Caki2 (cell line): ENCODE data around the gene SAPCD2. TPM values are rescaled to one million over a fixed set of nuclear protein-coding genes. Genes with fewer than 3 reads are reported as not detected.

Source experiments
- DNase-seq: peaks from one replicate; pipeline ENCODE4 v3.0.0-alpha.2; 2015; ENCODE audit warnings: low read depth
- in situ Hi-C: cut with HindIII; loops from 2 replicates; pipeline ENCODE4 v1.10.0; 2016; ENCODE audit warnings: low sequenced_read_pairs, low pct_unique_long_range_greater_than_20kb, mixed read lengths
- total RNA-seq: library from RNA; depleted of rRNA; stranded (reverse); fragments of >200 nt; shearing (Covaris generic); gene quantifications from 2 replicates; pipeline ENCODE4 v1.2.3, GENCODE V29; 2014; ENCODE audit warnings: low replicate concordance

SAPCD2 gene
- total RNA-seq, 1 experiment from 2014 or later = 55.0 TPM

DNA sequence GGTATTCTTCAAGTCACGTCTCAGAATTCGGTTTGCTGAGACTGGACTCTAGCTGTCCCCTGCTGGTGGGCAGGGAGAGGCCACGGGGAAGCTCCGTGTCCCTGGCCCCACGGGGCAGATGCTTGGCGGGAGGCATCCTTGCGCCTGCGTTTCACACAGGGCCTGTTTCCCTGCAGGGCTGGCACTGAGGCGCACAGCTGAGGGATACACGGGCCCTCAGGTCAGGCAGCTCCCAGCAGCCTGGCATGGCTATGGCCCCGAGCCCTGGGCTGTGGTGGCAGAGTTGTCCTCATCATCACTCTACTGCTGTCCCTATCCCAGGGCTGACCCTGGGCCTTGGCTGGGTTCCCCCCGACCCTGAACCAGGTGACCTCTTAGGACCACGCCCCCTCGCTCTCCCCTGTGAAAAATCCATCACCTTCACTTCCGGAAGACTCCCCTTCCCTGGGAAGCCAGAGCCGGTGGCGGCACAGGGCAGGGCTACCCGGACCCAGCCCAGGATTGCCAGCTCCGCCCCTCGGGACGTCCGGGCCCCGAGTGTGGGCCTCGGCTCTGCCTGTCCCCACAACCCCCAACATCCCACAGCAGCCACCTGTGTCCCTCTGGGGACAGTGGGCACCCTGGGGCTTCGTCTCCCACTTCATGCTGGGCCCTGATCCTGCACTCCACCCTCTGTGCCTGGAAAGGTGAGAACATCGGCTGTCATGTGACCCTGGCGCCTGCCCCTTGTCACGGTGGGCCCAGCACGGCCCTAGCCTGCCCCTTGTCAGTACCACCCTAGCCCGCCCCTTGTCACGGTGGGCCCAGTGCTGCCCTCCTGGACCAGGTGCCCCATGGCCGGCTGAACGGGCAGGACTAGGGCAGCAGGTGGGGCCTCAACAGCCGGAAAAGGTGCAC lies 39.1 kb upstream of the SAPCD2 start:
- DNase-seq = no peak
- in situ Hi-C loops = no loop called here

DNA sequence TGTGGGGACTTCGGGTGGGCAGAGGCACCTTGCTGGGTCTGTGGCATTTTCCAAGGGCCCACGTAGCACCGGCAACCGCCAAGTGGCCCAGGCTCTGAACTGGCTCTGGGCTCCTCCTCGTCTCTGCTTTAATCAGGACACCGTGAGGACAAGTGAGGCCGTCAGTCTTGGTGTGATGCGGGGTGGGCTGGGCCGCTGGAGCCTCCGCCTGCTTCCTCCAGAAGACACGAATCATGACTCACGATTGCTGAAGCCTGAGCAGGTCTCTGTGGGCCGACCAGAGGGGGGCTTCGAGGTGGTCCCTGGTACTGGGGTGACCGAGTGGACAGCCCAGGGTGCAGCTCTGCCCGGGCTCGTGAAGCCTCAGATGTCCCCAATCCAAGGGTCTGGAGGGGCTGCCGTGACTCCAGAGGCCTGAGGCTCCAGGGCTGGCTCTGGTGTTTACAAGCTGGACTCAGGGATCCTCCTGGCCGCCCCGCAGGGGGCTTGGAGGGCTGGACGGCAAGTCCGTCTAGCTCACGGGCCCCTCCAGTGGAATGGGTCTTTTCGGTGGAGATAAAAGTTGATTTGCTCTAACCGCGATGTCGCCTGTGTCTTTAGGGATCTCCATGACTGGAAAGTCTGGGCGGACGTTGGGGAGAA lies 38.4 kb upstream of the SAPCD2 start:
- in situ Hi-C loops = no loop called here
- DNase-seq = no peak

DNA sequence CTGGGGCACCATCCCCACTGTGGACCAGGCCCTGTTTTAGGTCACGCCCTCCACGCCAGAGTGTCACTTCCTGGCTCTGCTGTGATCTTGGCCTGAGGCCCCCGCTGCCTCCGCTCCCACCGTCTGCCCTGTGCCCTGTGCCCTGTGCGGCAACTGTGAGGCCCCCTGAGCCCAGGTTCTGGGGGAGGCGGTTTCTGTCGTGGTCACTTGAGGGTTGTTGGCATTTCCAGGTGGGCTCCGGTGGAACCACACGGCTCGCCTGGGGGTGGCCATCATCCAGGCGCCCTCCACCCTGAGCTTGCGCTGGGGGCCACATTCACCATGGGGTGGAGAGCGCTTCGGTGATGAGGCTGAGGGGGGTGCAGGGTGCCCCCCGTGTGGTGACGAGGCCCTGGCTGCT lies 37.6 kb upstream of the SAPCD2 start:
- in situ Hi-C loops = no loop called here
- no peak for DNase-seq

DNA sequence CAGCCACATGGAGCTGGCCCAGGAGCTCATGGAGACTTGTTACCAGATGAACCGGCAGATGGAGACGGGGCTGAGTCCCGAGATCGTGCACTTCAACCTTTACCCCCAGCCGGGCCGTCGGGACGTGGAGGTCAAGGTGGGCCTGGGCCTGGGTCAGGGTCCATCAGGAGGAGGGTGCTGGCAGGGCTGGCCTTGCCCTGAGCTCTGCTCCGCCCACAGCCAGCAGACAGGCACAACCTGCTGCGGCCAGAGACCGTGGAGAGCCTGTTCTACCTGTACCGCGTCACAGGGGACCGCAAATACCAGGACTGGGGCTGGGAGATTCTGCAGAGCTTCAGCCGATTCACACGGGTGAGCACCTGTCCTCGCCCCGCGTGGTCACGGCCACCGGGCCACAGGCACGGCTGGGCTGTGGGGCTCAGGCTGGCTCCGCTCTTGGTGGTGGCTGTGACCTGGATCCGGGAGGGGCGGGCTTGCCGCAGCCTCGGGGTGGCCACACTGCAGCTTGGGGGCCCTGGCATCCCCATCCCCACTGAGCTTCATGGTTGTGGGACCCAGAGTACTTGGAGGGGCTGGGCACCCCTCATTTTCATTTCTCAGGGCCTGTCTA lies 37.1 kb upstream of the SAPCD2 start:
- in situ Hi-C loops = no loop called here
- no peak for DNase-seq

DNA sequence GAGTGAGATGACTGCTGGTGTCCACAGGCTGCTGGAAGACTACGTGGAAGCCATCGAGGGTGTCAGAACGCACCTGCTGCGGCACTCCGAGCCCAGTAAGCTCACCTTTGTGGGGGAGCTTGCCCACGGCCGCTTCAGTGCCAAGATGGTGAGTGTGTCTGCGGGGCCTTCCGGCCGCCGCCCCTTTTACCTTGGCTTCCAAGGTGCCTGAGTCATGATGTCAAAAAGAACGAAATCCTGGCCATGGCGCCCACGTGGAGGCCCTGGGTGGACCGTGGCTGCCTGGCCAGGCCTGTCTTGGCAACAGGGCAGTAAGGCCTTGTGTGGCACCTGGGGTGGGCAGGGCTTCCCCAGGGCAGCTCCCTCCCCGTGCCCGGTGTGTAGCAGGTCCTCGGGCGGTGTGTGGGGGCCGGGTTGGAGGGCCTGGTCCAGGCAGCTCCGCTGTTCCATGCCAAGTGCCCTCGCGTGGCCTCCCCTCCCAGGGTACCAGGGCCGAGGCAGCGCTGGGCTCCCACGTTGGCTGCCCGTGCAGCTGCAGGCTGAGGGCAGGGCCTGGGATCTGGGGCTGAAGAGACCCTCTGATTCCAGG lies 36.4 kb upstream of the SAPCD2 start:
- DNase-seq = no peak
- in situ Hi-C loops = no loop called here

DNA sequence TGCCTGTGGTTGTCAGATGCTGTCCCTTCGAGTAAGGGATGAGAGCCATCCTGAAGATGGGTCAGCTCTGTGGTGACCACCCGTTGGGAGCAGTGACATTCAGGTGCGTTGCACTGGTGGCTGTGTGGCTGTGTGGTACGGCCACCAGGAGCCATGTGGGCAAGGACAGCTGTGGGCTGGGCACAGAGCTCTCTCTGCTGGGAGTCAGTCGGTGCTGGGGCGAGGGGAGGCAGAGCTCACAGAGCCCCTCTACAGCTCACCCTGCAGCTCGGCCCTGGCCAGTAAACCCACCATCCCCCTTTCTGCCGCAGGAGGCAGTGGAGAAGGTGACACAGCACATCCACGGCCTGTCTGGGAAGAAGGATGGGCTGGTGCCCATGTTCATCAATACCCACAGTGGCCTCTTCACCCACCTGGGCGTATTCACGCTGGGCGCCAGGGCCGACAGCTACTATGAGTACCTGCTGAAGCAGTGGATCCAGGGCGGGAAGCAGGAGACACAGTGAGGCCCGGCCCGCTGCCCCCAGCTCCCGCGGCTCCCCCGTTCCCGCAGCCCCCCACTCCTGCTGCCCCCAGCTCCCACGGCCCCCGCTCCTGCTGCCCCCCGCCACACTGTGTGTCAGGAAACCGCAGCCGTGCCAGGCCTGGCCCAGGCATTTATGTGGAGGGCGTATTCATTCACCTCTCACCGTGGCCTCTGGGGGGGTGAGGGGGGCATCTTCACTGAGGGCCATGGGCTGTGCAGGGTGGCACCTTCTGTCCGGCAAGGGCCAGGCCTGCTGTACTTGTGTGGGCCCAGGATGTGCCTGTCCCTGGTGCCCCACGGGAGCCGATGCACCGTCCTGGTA lies 35.7 kb upstream of the SAPCD2 start:
- DNase-seq = no peak
- in situ Hi-C loops = no loop called here

DNA sequence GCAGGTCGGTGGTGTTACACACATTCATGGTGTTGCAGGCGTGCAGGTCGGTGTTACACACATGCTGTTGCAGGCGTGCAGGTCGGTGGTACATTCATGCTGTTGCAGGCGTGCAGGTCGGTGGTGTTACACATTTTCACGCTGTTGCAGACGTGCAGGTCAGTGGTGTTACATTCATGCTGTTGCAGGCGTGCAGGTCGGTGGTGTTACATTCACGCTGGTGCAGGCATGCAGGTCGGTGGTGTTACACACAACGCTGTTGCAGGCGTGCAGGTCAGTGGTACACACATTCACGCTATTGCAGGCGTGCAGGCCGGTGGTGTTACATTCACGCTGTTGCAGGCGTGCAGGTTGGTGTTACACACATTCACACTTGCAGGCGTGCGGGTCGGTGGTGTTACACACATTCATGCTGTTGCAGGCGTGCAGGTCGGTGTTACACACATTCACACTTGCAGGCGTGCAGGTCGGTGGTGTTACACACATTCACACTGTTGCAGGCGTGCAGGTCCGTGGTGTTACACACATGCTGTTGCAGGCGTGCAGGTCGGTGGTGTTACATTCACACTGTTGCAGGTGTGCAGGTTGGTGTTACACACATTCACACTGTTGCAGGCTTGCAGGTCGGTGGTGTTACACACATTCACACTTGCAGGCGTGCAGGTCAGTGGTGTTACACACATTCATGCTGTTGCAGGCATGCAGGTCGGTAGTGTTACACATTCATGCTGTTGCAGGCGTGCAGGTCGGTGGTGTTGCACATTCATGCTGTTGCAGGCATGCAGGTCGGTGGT lies 33.0 kb upstream of the SAPCD2 start:
- in situ Hi-C loops = no loop called here
- no peak for DNase-seq

DNA sequence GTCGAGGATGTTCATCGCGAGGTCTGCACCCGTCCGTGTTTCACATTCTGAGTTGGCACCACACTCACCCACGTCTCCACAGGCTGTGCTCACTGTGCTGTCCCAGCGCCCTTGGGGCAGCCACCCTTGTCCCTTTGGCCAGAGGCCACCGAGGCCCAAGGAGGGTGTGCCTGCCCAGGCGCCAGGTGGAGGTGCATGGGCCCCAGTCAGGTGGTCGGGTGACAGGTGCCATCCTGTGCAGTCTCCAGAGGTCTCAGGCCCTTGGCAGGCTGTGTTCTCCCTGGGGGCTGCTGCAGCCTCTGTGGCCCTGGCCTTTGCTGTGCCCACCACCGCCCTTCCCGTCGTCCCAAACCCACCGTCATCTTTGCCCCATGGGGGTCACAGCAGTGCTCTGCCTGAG lies 28.9 kb upstream of the SAPCD2 start:
- no peak for DNase-seq
- in situ Hi-C loops = no loop called here

DNA sequence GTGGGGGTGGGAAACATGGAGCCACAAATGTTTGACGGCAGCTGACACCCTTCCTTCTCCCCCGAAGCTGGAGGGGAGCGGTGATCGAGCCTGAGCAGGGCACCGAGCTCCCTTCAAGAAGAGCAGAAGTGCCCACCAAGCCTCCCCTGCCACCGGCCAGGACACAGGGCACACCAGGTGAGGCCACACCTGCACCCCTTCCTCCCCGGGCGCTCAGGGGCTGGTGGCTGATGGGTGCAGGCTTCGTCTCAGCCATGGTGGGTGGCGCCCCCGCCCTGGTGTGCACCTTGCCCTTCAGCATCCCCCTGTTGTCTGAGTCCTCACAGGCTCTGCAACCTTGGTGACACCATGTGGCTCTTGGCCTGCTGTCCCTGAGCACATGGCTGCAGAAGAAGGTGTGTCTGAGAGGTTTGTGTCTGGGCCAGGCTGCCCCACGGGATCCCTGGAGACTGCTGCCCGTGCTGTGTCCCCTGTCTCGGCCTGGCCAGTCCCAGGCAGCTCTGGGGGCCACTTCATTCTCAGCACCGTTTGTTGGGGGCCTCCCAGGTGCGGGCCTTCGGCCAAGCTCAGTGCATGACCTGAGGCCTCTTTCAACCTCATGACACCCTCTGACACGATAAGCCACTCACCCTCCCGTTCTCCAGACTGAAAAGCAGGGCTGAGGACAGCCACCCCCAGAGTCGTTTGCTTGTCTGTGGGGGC lies 27.6 kb upstream of the SAPCD2 start:
- DNase-seq = no peak
- in situ Hi-C loops = no loop called here

DNA sequence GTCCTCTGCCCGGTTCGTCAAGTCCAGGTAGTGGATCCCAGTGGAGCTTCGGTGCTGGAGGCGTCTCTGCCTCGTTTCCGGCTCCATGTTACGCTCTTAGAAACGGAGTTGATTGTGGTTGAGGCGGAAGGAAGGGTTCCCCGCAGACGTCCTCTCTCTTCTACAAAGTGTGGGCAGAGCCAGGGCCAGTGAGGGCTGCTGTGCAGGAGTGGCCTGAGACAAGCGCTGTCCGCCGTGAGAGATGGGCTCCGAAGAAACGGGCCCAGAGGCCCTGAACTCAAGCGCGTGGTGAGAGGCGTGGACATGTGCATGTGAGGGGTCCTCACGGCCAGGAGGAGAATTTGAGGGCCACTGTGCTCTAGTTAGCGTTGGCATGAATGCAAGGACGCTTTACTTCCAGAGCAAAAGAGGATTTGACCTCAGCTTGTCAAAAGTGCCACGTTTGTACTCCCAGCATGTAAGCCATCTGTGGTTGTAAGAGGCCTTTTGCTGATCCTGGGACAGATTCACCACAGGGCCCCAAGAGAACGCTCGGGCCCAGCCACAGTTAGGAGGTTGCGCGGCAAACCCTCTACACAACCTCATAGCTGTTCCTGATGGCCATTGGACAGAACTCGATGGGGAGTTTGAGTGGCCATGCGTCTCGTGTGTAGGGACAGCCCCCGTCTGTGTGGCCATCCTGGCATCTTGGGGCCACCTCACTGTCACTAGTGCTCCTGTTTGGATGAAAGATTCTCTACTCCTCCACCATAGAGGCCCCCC lies 26.6 kb upstream of the SAPCD2 start:
- DNase-seq = no peak
- in situ Hi-C loops = no loop called here

DNA sequence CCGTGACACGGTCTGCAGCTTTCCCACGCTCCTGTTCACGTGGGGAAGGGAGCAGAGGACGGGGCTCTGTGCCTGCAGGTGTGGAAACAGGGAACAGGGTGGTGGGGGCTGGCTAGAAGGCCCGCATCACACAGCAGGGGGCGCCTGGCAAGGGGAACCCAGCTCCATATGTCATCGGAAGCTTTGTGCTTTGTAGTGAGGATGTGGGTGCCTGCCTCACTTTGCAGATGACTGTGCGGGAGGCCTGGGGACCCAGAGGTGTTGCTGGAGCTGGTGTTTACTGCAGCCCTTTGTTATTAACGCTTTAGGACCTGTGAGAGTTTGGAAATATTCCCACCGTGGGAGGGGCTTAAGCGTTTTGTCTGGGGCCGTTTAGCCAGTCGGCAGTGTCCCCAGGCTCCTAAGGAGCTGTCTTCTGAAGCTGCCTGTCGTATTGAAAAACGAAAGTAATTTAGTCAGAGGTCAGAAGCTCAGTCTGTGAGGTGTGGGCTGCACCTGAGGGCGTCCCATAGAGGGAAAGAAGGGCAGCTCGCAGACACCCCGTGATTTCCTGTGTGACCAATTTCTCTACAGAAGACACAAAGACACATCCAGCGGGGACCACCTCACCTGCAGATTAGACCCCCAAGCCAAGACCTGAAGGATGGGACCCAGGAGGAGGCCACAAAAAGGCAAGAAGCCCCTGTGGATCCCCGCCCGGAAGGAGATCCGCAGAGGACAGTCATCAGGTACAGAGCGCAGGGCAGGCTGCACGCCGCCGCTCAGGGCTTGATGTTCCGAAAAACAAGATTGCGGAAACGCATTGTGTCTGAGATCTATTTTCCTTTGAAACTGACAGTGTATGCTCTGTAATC lies 25.5 kb upstream of the SAPCD2 start:
- no peak for DNase-seq
- in situ Hi-C loops = no loop called here

DNA sequence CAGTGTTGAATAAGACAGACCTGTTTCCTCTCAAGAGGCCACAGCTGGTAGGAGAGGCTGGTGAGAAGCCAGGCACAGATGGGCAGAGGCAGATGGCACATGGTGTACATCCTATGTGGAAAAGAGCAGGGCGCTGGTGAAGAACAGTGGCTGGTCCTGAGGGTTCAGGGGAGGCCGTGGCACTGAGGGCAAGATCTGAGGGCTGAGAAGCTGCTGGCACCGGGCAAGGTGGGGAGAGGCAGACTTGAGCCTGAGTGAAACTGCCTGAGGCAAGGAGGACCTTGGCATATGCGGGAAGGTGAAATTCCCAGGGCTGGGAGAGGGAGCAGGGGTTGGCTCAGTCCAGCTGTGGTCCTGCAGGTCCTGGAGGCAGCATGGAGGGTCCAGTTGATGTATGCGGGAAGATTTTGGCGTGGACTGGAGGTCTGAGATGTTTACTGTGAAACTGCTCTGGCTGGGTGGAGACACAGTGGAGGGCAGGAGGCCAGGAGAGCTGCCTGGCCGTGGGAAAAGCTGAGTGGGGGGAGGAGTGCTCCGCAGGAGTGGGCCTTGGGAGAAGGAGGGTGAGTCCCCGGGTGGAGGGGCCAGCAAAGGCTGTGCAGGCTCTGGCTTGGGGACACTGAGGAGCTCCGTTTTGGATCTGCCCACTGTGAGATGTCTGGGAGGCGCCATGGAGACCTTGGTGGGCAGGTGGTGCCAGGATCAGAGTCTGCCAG lies 19.0 kb upstream of the SAPCD2 start:
- no peak for DNase-seq
- in situ Hi-C loops = no loop called here

DNA sequence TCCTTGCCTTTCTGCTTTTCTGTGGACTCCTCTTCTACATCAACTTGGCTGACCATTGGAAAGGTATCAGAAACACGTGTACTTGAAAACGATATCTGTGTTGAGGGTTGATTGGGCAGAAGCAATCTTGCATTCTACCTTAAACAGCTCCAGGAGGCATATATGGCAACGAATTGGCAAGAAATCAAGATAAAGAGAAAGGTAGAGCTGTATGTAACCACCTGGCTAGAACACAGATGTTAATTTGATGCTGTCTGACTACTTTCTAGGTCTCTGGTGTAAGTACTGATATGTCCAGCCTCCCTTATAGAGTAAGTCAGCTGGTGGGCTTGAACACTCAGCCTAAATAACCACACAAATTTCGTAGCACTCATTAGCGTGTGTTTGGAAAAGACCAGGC lies 17.8 kb upstream of the SAPCD2 start:
- in situ Hi-C loops = no loop called here
- no peak for DNase-seq

DNA sequence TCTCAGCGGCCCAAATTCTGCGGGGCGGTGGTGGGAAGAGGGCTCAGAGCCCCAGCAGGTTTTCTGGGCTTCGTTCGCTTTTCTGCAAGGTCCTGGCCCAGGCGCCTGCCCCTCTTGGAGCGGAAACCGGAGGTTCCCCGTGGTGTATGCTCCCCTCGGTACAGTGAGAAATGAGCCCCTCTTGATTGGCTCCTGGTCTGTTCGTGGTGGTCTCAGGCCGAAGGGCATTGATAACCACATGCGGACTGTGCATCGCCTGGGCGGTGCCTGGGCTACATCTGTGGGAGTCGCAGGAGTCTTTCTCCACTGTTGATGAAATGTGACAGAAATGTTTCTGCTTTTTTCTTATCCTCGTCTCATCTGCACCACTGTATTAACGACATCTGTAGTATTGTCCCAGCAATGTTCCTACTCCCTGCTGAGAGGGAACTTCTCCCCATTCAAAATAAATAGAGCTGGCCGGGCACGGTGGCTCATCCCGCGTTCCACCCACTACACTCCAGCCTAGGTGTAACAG lies 17.1 kb upstream of the SAPCD2 start:
- in situ Hi-C loops = no loop called here
- no peak for DNase-seq
